Tibial artery (tissue), 4 donors: ENCODE data around the gene ROBO2.

Experiments used
- DNase-seq, 2 donors: peaks; one replicate each; pipeline ENCODE4 v3.0.0-alpha.2; 2019
- H3K27ac ChIP-seq, 2 donors: fragments of 200-600 bp; sonication (generic) in 1 of 2; 1 replicate in 1 of 2; 2 replicates in 1 of 2; pipeline ENCODE4 v1.5.1; 2018 to 2019; ENCODE audit warnings: mild to moderate bottlenecking in 1 of 2
- H3K27me3 ChIP-seq, 2 donors: fragments of 200-600 bp; sonication (generic) in 1 of 2; one replicate each; pipeline versions ENCODE4 v1.5.1 to v1.6.0; 2016 to 2019
- H3K36me3 ChIP-seq, 3 donors: fragments of 200-600 bp; sonication (generic) in 2 of 3; one replicate each; pipeline ENCODE4 v1.5.1; 2016 to 2019; ENCODE audit warnings: mild to moderate bottlenecking in 2 of 3
- H3K4me1 ChIP-seq, 4 donors: fragments of 200-600 bp; sonication (generic) in 2 of 4; 1 replicate in 3 of 4; 2 replicates in 1 of 4; pipeline ENCODE4 v1.5.1; 2016 to 2019
- H3K4me3 ChIP-seq, 2 donors: fragments of 200-600 bp; sonication (generic) in 1 of 2; 1 replicate in 1 of 2; 2 replicates in 1 of 2; pipeline ENCODE4 v1.5.1; 2018 to 2019; ENCODE audit warnings: mild to moderate bottlenecking in 2 of 2
- H3K9me3 ChIP-seq, 3 donors: fragments of 200-600 bp; sonication (generic) in 1 of 3; one replicate each; pipeline ENCODE4 v1.5.1; 2016 to 2019
- CTCF ChIP-seq, 2 experiments: fragments of 200-600 bp in 1 of 2; fragments of 450-650 bp in 1 of 2; IDR thresholded peaks; one replicate each; pipeline ENCODE4 v1.5.1; 2017 to 2019; ENCODE audit warnings: antibody characterized with exemption in 2 of 2, mild to moderate bottlenecking in 1 of 2, moderate library complexity in 1 of 2
- intact Hi-C: fragments of 100-400 bp; cut with DNase I; formaldehyde crosslinking; loops from one replicate; pipeline ENCODE4 v1.15.0; 2023; ENCODE audit warnings: low total_unique reads

The ROBO2 gene

GRCh38 chr3:77690284-77690845 lies 650.5 kb downstream of the ROBO2 start:
- intact Hi-C loops: no loop called here
- Histone ChIP-seq H3K27ac (no peak overlapping the region), H3K9me3 (no peaks in the 10 kb centered on the region), H3K27me3 (no peaks in the 10 kb centered on the region), H3K4me1 (no peaks in the 10 kb centered on the region), H3K4me3 (no peak overlapping the region), H3K36me3 (no peaks in the 10 kb centered on the region)
- no peak for TF ChIP-seq CTCF (IDR thresholded peaks at IDR 0.05)
- no peak for DNase-seq

- H3K9me3 ChIP-seq: no peaks in the 10 kb centered on the region
- H3K4me1 ChIP-seq: no peaks in the 10 kb centered on the region
- no peak for DNase-seq
- no peaks in the 10 kb centered on the region for H3K36me3 ChIP-seq
- H3K27me3 ChIP-seq: no peaks in the 10 kb centered on the region
- intact Hi-C loops: no loop called here
- TF ChIP-seq CTCF (IDR thresholded peaks at IDR 0.05): no peak
- H3K4me3 ChIP-seq: no peak overlapping the region
- no peak overlapping the region for H3K27ac ChIP-seq
These were observed 653.2 kb downstream of the ROBO2 start for GRCh38 chr3:77693147-77693546.

- no peak for DNase-seq
- Histone ChIP-seq H3K27me3 (no peaks in the 10 kb centered on the region), H3K9me3 (no peaks in the 10 kb centered on the region), H3K4me3 (no peak overlapping the region), H3K36me3 (no peaks in the 10 kb centered on the region), H3K27ac (no peak overlapping the region), H3K4me1 (no peaks in the 10 kb centered on the region)
- intact Hi-C loops: no loop called here
- TF ChIP-seq CTCF (IDR thresholded peaks at IDR 0.05): no peak
These were observed 659.3 kb downstream of the ROBO2 start for GRCh38 chr3:77699125-77699691.
